Common myeloid progenitor, CD34-positive (primary cell): ENCODE data around the gene CENPS.

Experiments
- CTCF ChIA-PET: fragments of 350-600 bp; sonication (Branson Sonifier 250); formaldehyde crosslinking; loops from one replicate; lab custom pipeline; 2021; ENCODE audit warnings: antibody characterized with exemption; lab: Charles Lee
- POLR2A ChIA-PET: fragments of 350-600 bp; sonication (Branson Sonifier 250); formaldehyde crosslinking; loops from one replicate; lab custom pipeline; 2021; ENCODE audit warnings: antibody characterized with exemption; lab: Charles Lee
- DNase-seq, 3 donors: peaks; one replicate each; pipeline versions ENCODE4 v3.0.0 to v3.0.0-alpha.2; 2013
- H3K27ac ChIP-seq, 2 experiments: 1 replicate in 1 of 2; 2 replicates in 1 of 2; pipeline ENCODE4 v1.7.0; 2013; ENCODE audit warnings: inconsistent platforms in 2 of 2, low read length in 2 of 2, mild to moderate bottlenecking in 2 of 2, low read depth in 1 of 2, moderate library complexity in 1 of 2; ENCODE audit not compliant: severe bottlenecking in 2 of 2, insufficient read depth in 1 of 2, poor library complexity in 1 of 2
- H3K27me3 ChIP-seq, 5 experiments: replicated peaks in 2 of 5; 1 replicate in 3 of 5; 2 replicates in 2 of 5; pipeline versions ENCODE4 v1.6.1 to v1.7.0; 2013; ENCODE audit warnings: low read length in 4 of 5, mild to moderate bottlenecking in 2 of 5, moderate library complexity in 2 of 5, inconsistent platforms in 1 of 5; ENCODE audit not compliant: insufficient read depth in 5 of 5, control insufficient read depth in 4 of 5
- H3K36me3 ChIP-seq, 4 experiments: 1 replicate in 2 of 4; 2 replicates in 2 of 4; pipeline versions ENCODE4 v1.6.1 to v1.7.0; 2013; ENCODE audit warnings: low read length in 3 of 4, control low read depth in 1 of 4, mild to moderate bottlenecking in 1 of 4; ENCODE audit not compliant: control insufficient read depth in 4 of 4, insufficient read depth in 4 of 4
- H3K4me1 ChIP-seq, 4 experiments: 1 replicate in 3 of 4; 2 replicates in 1 of 4; pipeline versions ENCODE4 v1.6.1 to v1.7.1; 2013; ENCODE audit warnings: low read length in 3 of 4, mild to moderate bottlenecking in 3 of 4, control low read depth in 1 of 4, inconsistent platforms in 1 of 4, moderate library complexity in 1 of 4; ENCODE audit not compliant: control insufficient read depth in 4 of 4, insufficient read depth in 4 of 4; ENCODE audit errors: control extremely low read depth in 1 of 4
- H3K4me3 ChIP-seq, 7 experiments: 1 replicate in 4 of 7; 2 replicates in 3 of 7; pipeline versions ENCODE4 v1.5.1 to v1.7.0; 2013; ENCODE audit warnings: mild to moderate bottlenecking in 7 of 7, low read length in 6 of 7, moderate library complexity in 6 of 7, inconsistent platforms in 2 of 7, low read depth in 2 of 7, control low read depth in 1 of 7; ENCODE audit not compliant: insufficient read depth in 4 of 7, control insufficient read depth in 1 of 7; ENCODE audit errors: extremely low read depth in 1 of 7
- H3K9me3 ChIP-seq, 5 experiments: 1 replicate in 4 of 5; 2 replicates in 1 of 5; pipeline versions ENCODE4 v1.6.1 to v1.7.1; 2013; ENCODE audit warnings: low read length in 4 of 5, mild to moderate bottlenecking in 2 of 5, inconsistent platforms in 1 of 5, low read depth in 1 of 5, moderate library complexity in 1 of 5; ENCODE audit not compliant: control insufficient read depth in 4 of 5, insufficient read depth in 2 of 5; ENCODE audit errors: control extremely low read depth in 1 of 5
- WGBS: methylation state at CpG from one replicate; pipeline ENCODE4 v1.1.5; 2013; ENCODE audit not compliant: insufficient coverage; 5-methylcytosine and 5-hydroxymethylcytosine counted together

CENPS gene

DNA sequence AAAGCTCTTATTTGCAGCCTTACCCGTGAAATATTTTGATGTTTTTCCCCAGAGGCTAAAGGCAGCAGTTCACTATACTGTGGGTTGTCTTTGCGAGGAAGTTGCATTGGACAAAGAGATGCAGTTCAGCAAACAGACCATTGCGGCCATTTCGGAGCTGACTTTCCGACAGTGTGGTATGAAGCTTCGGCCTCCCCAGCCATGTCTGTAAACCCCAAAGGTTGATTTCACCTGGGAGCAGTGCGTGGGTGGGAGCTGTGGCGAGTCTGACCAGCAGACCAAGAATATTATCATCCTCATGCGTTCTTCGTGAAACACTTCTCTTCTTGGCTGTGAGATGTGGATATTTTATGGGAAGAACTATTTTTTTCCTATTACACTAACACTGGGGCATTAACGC, 3.6 kb downstream of the CENPS start:
- H3K27me3 ChIP-seq: no peaks in the 10 kb centered on the region
- peaks cover 3 to 20% (median 14%) of the 10 kb centered on the region in 4 experiments for H3K4me1 ChIP-seq
- no peaks in the 10 kb centered on the region for H3K9me3 ChIP-seq
- peaks cover 0 to 4% (median under 1%) of the 10 kb centered on the region in 4 experiments for H3K36me3 ChIP-seq
- POLR2A ChIA-PET: interaction anchor here (0.7 kb wide), 1 partner anchor 108 kb away, joined by 3 read pairs; no protein-coding TSS in a partner anchor
- WGBS: 96% methylated on average over 6 of the region's 11 CpGs
- CTCF ChIA-PET: interaction anchor here (0.9 to 10.2 kb wide), 4 partner anchors 10 to 60 kb away, joined by 3 to 118 read pairs (median 4); no protein-coding TSS in a partner anchor
- no peak overlapping the region for H3K4me3 ChIP-seq
- H3K27ac ChIP-seq: no peak overlapping the region
- no peak for DNase-seq

DNA sequence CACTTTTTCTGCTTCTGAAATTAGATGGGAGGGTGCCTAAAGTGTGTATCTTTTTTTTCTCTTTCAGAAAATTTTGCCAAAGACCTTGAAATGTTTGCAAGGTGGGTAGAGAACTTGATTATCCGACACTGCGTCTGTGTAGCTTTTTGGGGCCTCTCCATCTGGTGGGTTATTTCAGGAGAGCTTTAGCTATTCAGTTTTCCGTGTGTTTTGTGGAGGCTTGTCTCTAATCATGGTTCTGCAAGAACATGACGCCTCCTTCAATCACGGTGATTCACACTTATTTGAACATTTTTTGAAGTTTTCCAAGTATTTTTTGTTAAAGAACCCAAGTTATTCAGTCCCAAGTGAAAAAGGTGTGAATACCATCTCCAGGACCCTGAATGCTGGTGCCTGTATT, 4.4 kb downstream of the CENPS start:
- DNase-seq: no peak
- Histone ChIP-seq H3K36me3 (peaks cover 0 to 4% (median under 1%) of the 10 kb centered on the region in 4 experiments), H3K27ac (no peak overlapping the region), H3K4me1 (peaks cover 3 to 18% (median 13%) of the 10 kb centered on the region in 4 experiments), H3K27me3 (no peaks in the 10 kb centered on the region), H3K9me3 (no peaks in the 10 kb centered on the region), H3K4me3 (no peak overlapping the region)
- WGBS: 100% methylated on average over 1 of the region's 5 CpGs
- ChIA-PET CTCF (interaction anchor here (1.9 to 10.2 kb wide), 3 partner anchors 10 to 59 kb away, joined by 4 to 118 read pairs (median 5); no protein-coding TSS in a partner anchor), POLR2A (interaction anchor here (0.7 kb wide), 1 partner anchor 33 kb away, joined by 3 read pairs; no protein-coding TSS in a partner anchor)

DNA sequence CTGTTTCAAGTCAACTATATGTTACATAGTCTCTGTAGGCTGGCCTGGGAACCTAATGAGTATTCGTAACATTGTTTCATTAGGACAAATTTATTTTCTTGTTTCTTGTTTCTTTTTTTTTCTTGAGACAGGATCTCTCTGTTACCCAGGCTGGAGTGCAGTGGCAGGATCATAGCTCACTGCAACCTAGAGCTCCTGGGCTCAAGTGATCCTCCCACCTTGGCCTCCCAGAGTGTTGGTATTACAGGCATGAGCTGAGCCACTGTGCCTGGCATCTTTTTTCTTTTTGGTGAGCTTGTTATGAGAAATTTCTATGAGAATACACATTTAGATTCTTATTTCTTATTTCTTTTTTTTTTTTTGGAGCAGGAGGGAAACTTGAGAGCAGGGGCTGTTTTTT, 6.8 kb downstream of the CENPS start:
- no peak for DNase-seq
- H3K36me3 ChIP-seq: peaks cover 0 to 13% (median 9%) of the 10 kb centered on the region in 4 experiments
- H3K9me3 ChIP-seq: no peaks in the 10 kb centered on the region
- H3K4me3 ChIP-seq: no peak overlapping the region
- no peaks in the 10 kb centered on the region for H3K27me3 ChIP-seq
- H3K4me1 ChIP-seq: no peaks in the 10 kb centered on the region
- WGBS: 100% methylated on average over 1 of the region's 1 CpG
- POLR2A ChIA-PET: no interaction called here
- no peak overlapping the region for H3K27ac ChIP-seq
- CTCF ChIA-PET: interaction anchor here (0.7 to 10.2 kb wide), 3 partner anchors 56 to 107 kb away, joined by 3 to 118 read pairs (median 5); no protein-coding TSS in a partner anchor

DNA sequence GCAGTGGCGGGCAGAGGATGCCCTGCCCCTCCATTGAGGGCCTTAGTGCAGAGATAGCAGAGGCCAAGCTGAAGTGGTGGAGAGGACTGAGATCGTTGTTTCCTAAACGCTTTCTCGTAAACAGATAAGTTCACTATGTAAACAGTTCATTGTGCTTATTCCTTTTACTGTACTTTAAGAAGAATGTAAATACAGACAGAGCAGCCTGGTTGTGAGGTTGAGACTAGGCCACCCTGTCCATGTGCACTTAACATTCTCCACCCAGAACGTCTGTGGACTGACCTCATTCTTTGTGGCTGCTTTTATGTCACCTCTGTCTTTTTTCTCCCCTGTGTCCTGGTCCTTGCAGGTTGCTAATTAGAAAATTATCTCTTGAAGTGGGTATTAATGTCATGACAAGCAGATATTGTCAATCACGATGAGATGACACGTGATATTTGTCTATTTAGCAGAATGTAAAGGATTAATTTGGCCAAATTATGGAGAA, 8.5 kb downstream of the CENPS start:
- Histone ChIP-seq H3K27ac (no peak overlapping the region), H3K4me1 (no peaks in the 10 kb centered on the region), H3K4me3 (no peak overlapping the region), H3K36me3 (peaks cover 0 to 11% (median 9%) of the 10 kb centered on the region in 4 experiments), H3K27me3 (no peaks in the 10 kb centered on the region), H3K9me3 (no peaks in the 10 kb centered on the region)
- CTCF ChIA-PET: interaction anchor here (1.0 to 1.6 kb wide), 2 partner anchors 8 to 56 kb away, joined by 4 to 7 read pairs; partner anchors contain the start of gene CENPS
- POLR2A ChIA-PET: no interaction called here
- 92% methylated on average over 4 of the region's 7 CpGs for WGBS
- DNase-seq: no peak

DNA sequence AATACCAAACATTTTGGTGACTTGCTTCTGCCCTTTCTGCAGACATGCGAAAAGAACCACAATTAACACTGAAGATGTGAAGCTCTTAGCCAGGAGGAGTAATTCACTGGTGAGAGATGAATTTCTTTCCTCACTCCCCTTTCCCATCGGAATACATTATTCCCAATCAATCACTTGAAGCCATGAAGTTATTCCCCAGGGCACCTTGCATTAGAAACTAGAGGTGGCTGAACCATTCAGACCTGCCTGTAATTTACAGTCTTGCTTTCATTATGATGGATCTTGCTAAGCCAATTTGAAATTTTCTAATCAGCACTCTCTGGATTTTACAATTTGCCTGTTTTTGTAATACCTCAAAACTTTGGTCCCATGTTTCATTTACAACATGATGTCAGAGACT, 10.1 kb downstream of the CENPS start:
- POLR2A ChIA-PET: no interaction called here
- CTCF ChIA-PET: interaction anchor here (1.6 kb wide), 1 partner anchor 10 kb away, joined by 4 read pairs; the partner anchor contains the start of gene CENPS

DNA sequence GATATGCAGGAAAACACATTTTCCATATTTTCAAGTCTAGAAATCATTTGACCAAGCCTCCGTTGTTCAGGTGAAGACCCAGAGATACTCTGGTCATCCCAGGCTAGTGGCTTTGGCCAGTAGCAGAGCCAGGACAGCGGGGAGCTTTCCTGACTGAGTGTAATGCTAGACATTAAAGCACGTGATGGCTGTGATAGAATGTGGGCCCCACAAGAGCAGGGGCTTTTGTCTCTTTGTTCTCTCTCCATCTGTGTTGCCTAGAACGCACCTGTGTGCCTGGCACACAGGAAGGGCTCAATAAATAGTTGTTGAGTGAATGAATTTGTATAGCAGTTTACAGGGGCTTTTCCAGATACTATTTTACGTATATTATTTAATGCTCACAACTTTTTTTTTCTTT, 10.6 kb downstream of the CENPS start:
- Histone ChIP-seq H3K9me3 (no peaks in the 10 kb centered on the region), H3K27ac (no peak overlapping the region), H3K4me3 (no peak overlapping the region), H3K36me3 (peaks cover under 1 to 15% (median 10%) of the 10 kb centered on the region in 4 experiments), H3K27me3 (no peaks in the 10 kb centered on the region), H3K4me1 (no peaks in the 10 kb centered on the region)
- POLR2A ChIA-PET: no interaction called here
- CTCF ChIA-PET: no interaction called here
- 97% methylated on average over 3 of the region's 5 CpGs for WGBS
- no peak for DNase-seq

More for the DNA sequence above, 10.1 kb downstream of the CENPS start:
- WGBS: 87% methylated on average over 2 of the region's 2 CpGs
- Histone ChIP-seq H3K36me3 (peaks cover 0 to 15% (median 10%) of the 10 kb centered on the region in 4 experiments), H3K27me3 (no peaks in the 10 kb centered on the region), H3K27ac (no peak overlapping the region), H3K4me3 (no peak overlapping the region), H3K4me1 (no peaks in the 10 kb centered on the region), H3K9me3 (no peaks in the 10 kb centered on the region)
- no peak for DNase-seq

DNA sequence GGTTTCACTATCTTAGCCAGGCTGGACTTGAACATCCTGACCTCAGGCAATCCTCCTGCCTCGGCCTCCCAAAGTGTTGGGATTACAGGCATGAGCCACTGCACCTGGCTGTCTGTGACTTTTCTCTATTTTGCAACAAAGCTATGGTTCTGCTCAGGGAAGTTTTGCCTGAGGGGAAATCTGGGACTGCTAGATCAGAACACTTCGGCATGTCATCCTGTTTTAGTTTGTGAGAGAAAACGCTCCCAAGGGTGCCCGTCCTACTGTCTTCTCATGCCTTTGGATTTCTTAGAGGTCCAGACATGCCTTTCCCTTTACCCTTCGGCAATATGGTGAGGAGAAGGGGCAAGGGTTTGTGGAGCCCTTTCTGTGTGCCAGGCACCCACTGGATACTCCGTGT, 14.0 kb downstream of the CENPS start:
- Histone ChIP-seq H3K36me3 (peaks cover 2 to 17% (median 12%) of the 10 kb centered on the region in 4 experiments), H3K9me3 (no peaks in the 10 kb centered on the region), H3K27ac (no peak overlapping the region), H3K27me3 (no peaks in the 10 kb centered on the region), H3K4me1 (no peaks in the 10 kb centered on the region), H3K4me3 (no peak overlapping the region)
- CTCF ChIA-PET: interaction anchor here (0.6 to 2.0 kb wide), 2 partner anchors 10 to 45 kb away, joined by 4 to 5 read pairs; partner anchors contain the start of gene PGD
- DNase-seq: no peak
- WGBS: 100% methylated on average over 6 of the region's 6 CpGs
- POLR2A ChIA-PET: no interaction called here
